ENCODE results near the gene LCE3E. TPM values are rescaled to one million over a fixed set of nuclear protein-coding genes. Genes with fewer than 3 reads are reported as not detected.
"Not testable (repeated sequence)": the region's sequence is repeated elsewhere in the genome, so short reads cannot be mapped to it uniquely, and the experiment has no call there.

Gene LCE3E
- total RNA-seq = 4.3 TPM

GRCh38 chr1:152566681-152567080, at the start of gene LCE3E:
Gene LCE3E, minus strand, starts transcription at chr1:152566780. Its CDS starts 572 bp downstream, at chr1:152566208.
- peak; percentile 99 for ATAC-seq

GRCh38 chr1:152613511-152613910, 46.9 kb upstream of the LCE3E start, which contains the start of gene LCE3B:
Gene LCE3B, plus strand, starts transcription at chr1:152613811. Its CDS starts 0 bp downstream, at chr1:152613811.
- no peak for ATAC-seq

- no peak for ATAC-seq
Measured at GRCh38 chr1:152599934-152600333, 33.4 kb upstream of the LCE3E start, which contains the start of gene LCE3C. Gene LCE3C, plus strand, starts transcription at chr1:152600234. Its CDS starts 498 bp downstream, at chr1:152600732.

- ATAC-seq = no peak
Measured at GRCh38 chr1:152596986-152597385, 30.4 kb upstream of the LCE3E start.

GRCh38 chr1:152585586-152585985, 19.0 kb upstream of the LCE3E start:
- no peak for ATAC-seq

- ATAC-seq = peak; percentile 60
Measured at GRCh38 chr1:152582647-152583046, 16.1 kb upstream of the LCE3E start.

- peak; percentile 88 for ATAC-seq
Measured at GRCh38 chr1:152580433-152580832, 13.9 kb upstream of the LCE3E start, which contains the start of gene LCE3D. Gene LCE3D, minus strand, starts transcription at chr1:152580516. Its CDS starts 580 bp downstream, at chr1:152579936.

- not testable (repeated sequence) for ATAC-seq
Measured at GRCh38 chr1:152579526-152579925, 12.9 kb upstream of the LCE3E start.

GRCh38 chr1:152577168-152577567, 10.6 kb upstream of the LCE3E start:
- ATAC-seq = no peak

GRCh38 chr1:152565535-152566215, 905 bp downstream of the LCE3E start:
- ATAC-seq = no peak

- ATAC-seq = no peak
Measured at GRCh38 chr1:152565115-152565514, 1.5 kb downstream of the LCE3E start.

GRCh38 chr1:152548358-152548757, 18.2 kb downstream of the LCE3E start:
- not testable (repeated sequence) for ATAC-seq

- peak; percentile 79 for ATAC-seq
Measured at GRCh38 chr1:152546704-152547103, 19.9 kb downstream of the LCE3E start.

- ATAC-seq = peak; percentile 39
Measured at GRCh38 chr1:152543820-152544219, 22.8 kb downstream of the LCE3E start.

GRCh38 chr1:152539901-152540300, 26.7 kb downstream of the LCE3E start:
- no peak for ATAC-seq

GRCh38 chr1:152537496-152537895, 29.1 kb downstream of the LCE3E start:
- no peak for ATAC-seq

GRCh38 chr1:152535774-152536173, 30.8 kb downstream of the LCE3E start:
- ATAC-seq = no peak

GRCh38 chr1:152533327-152533938, 33.1 kb downstream of the LCE3E start:
- ATAC-seq = peak; percentile 79

- peak; percentile 91 for ATAC-seq
Measured at GRCh38 chr1:152525080-152525641, 41.4 kb downstream of the LCE3E start.

GRCh38 chr1:152520561-152521090, 46.0 kb downstream of the LCE3E start:
- peak; percentile 2 for ATAC-seq

GRCh38 chr1:152519851-152520250, 46.7 kb downstream of the LCE3E start:
- ATAC-seq = peak; percentile 38

GRCh38 chr1:152517237-152517811, 49.3 kb downstream of the LCE3E start:
- peak; percentile 73 for ATAC-seq

GRCh38 chr1:152516082-152516481, 50.5 kb downstream of the LCE3E start:
- ATAC-seq = no peak
